Ascending aorta (tissue), 2 donors: ENCODE data around the gene SLC44A5. TPM values are rescaled to one million over a fixed set of nuclear protein-coding genes. Genes with fewer than 3 reads are reported as not detected.

Experiments
- DNase-seq, 2 donors: peaks; one replicate each; pipeline ENCODE4 v3.0.0-alpha.2; 2019; ENCODE audit warnings: low spot score in 2 of 2
- H3K27ac ChIP-seq, 2 donors: fragments of 200-600 bp; sonication (generic); one replicate each; pipeline ENCODE4 v1.5.1; 2016 to 2017; ENCODE audit warnings: mild to moderate bottlenecking in 1 of 2
- H3K27me3 ChIP-seq: fragments of 200-600 bp; sonication (generic); one replicate; pipeline ENCODE4 v1.5.1; 2017
- H3K36me3 ChIP-seq, 2 donors: fragments of 200-600 bp; sonication (generic); one replicate each; pipeline ENCODE4 v1.5.1; 2016
- H3K4me1 ChIP-seq, 2 donors: fragments of 200-600 bp; sonication (generic); one replicate each; pipeline ENCODE4 v1.5.1; 2016 to 2017; ENCODE audit warnings: mild to moderate bottlenecking in 1 of 2
- H3K4me3 ChIP-seq, 2 donors: fragments of 200-600 bp; sonication (generic); one replicate each; pipeline ENCODE4 v1.5.1; 2016 to 2017; ENCODE audit warnings: mild to moderate bottlenecking in 1 of 2
- H3K9me3 ChIP-seq, 2 donors: fragments of 200-600 bp; sonication (generic); one replicate each; pipeline ENCODE4 v1.5.1; 2016
- intact Hi-C: fragments of 100-400 bp; cut with DNase I; formaldehyde crosslinking; loops from one replicate; pipeline ENCODE4 v1.15.1; 2023
- total RNA-seq: library from RNA; depleted of rRNA; stranded (reverse); fragments of >200 nt; gene quantifications from one replicate; pipeline ENCODE4 v1.1.0, GENCODE V29; 2016
- TF ChIP-seq, protein P1 (sequence below), 3 experiments: fragments of 200-600 bp in 2 of 3; fragments of 450-650 bp in 1 of 3; sonication (generic) in 2 of 3; IDR thresholded peaks; one replicate each; pipeline ENCODE4 v1.5.1; 2016 to 2019; ENCODE audit warnings: antibody characterized with exemption in 3 of 3, mild to moderate bottlenecking in 1 of 3, moderate library complexity in 1 of 3

The SLC44A5 gene
- total RNA-seq, 1 donor from 2014 or later, result not detected

DNA sequence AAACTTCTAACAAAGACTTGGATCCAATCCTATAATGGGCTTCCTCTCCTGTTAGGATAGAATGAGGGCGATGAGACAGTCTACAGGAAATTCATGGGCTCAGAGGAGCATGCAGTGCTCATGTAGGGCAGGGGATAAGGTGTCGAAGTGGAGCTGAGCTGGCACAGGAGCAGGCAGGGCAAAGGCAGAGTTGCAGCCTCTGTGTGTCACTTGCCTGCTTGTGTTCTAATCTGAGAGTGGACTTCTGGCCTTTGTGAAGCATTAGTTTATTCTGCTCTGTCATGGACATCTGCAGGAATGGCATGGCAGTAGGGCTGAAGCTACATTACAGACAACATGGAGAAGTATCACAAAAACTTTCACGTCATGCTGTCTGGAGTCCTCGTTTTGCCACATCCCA, 444.1 kb downstream of the SLC44A5 start:
- H3K27me3 ChIP-seq, result no peaks in the 10 kb centered on the region
- H3K27ac ChIP-seq, result no peak overlapping the region
- H3K9me3 ChIP-seq, result no peaks in the 10 kb centered on the region
- H3K4me3 ChIP-seq, result no peak overlapping the region
- TF ChIP-seq, protein P1, sequence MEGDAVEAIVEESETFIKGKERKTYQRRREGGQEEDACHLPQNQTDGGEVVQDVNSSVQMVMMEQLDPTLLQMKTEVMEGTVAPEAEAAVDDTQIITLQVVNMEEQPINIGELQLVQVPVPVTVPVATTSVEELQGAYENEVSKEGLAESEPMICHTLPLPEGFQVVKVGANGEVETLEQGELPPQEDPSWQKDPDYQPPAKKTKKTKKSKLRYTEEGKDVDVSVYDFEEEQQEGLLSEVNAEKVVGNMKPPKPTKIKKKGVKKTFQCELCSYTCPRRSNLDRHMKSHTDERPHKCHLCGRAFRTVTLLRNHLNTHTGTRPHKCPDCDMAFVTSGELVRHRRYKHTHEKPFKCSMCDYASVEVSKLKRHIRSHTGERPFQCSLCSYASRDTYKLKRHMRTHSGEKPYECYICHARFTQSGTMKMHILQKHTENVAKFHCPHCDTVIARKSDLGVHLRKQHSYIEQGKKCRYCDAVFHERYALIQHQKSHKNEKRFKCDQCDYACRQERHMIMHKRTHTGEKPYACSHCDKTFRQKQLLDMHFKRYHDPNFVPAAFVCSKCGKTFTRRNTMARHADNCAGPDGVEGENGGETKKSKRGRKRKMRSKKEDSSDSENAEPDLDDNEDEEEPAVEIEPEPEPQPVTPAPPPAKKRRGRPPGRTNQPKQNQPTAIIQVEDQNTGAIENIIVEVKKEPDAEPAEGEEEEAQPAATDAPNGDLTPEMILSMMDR (IDR thresholded peaks at IDR 0.05), result no peak
- DNase-seq, result no peak
- intact Hi-C loops, result no loop called here
- H3K4me1 ChIP-seq, result no peaks in the 10 kb centered on the region
- H3K36me3 ChIP-seq, result no peaks in the 10 kb centered on the region

DNA sequence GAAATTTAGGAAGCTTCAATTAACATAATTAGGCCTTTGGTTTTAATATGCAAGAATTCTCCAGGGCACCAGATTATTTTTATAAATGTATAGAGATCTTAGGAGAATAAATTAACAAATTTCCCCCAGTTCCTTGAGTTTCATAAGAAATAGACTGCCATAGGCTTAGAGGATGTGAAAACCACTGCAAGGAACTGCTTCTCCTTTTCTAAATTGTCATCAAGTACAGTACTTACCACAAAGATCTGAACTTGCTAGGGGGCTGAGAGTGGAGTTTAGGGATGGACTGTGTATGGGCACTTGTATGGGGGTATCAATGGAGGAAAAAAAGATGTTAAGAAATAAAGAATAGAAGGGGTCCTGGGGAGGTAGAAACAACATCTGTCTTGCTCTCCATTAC, 445.6 kb downstream of the SLC44A5 start:
- H3K27me3 ChIP-seq, result no peaks in the 10 kb centered on the region
- no peaks in the 10 kb centered on the region for H3K9me3 ChIP-seq
- H3K27ac ChIP-seq, result no peak overlapping the region
- DNase-seq, result no peak
- intact Hi-C loops, result no loop called here
- TF ChIP-seq, protein P1 (IDR thresholded peaks at IDR 0.05), result no peak
- H3K4me3 ChIP-seq, result no peak overlapping the region
- no peaks in the 10 kb centered on the region for H3K4me1 ChIP-seq
- H3K36me3 ChIP-seq, result no peaks in the 10 kb centered on the region

DNA sequence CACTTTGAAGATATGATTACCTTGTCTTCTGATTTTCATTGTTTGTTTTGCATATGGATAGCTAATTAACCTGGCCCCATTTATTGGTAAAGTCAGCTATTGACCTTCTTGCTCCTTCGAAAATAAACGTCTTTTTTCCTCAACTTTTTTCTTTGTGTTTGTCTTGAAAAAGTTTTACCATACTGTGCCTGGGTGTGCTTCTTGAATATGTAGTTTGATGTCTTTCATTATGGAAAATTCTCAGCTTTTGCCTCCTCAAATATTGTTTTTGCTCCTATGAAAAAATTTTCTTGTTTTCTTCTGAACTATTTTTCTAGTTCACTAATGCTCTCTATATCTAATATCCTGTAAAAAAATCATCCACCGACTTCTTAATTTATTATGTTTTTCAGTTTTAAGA, 451.8 kb downstream of the SLC44A5 start:
- no peak for DNase-seq
- Histone ChIP-seq H3K4me3 (no peak overlapping the region), H3K27ac (no peak overlapping the region), H3K36me3 (no peaks in the 10 kb centered on the region), H3K4me1 (no peaks in the 10 kb centered on the region), H3K9me3 (no peaks in the 10 kb centered on the region), H3K27me3 (no peaks in the 10 kb centered on the region)
- TF ChIP-seq, protein P1 (IDR thresholded peaks at IDR 0.05), result no peak
- intact Hi-C loops, result no loop called here

Other genes with a start within 250 kb of the SLC44A5 start
- gene ACADM, start 113.6 kb upstream of the SLC44A5 start, total RNA-seq, result 9.8 TPM
- 17.7 TPM for gene RABGGTB, start 175.1 kb upstream of the SLC44A5 start, total RNA-seq
- not detected for gene MSH4, start 185.8 kb upstream of the SLC44A5 start, total RNA-seq